Measurements from ENCODE around the gene C17orf67. TPM values are rescaled to one million over a fixed set of nuclear protein-coding genes. Genes with fewer than 3 reads are reported as not detected.

The C17orf67 gene, protein sequence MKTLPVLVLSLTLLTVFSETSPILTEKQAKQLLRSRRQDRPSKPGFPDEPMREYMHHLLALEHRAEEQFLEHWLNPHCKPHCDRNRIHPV
- total RNA-seq = 3.2 TPM in 2 replicates

DNA sequence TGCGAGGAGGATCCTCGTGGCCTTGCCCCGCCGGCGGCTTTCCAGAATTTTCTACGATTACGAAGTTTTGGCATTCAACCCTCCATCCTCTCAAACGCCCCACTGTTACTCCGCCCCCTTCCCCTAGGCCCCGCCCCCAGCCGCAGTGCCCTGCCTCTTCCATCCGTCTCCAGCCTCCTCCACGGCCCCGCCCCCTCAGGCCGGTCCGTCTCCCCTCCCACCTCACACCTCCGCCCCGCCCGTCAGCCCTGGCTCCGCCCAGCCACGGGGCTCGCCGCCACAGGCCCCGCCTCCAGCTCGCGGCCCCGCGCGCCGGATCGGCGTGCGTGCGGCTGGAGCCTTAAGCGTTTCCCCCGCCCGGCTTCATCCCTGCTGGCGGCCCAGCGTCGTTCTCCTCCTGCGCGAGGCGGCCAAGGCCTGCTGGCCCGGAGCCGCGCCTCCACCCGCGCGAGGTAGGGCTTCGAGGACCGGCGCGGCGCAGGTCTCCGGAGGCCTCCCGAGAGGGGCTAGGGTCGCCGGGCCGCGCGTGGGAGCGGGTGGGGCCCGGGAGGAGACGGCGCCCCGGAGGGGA lies at the start of gene C17orf67, which contains the start of gene DGKE:
C17orf67 (minus strand) TSS at position 112 of the 571 bp plus-strand sequence. CDS start 18,110 bp downstream, outside the sequence.
DGKE (plus strand) TSS at position 343 of the 571 bp plus-strand sequence. CDS start 645 bp downstream, outside the sequence.
- intact Hi-C loops (cut with micrococcal nuclease) = loop anchor here (1.0 to 5.0 kb wide), 6 partner anchors 15 to 1248 kb away; partner anchors contain the start of genes AKAP1, COIL, DYNLL2 and SCPEP1

DNA sequence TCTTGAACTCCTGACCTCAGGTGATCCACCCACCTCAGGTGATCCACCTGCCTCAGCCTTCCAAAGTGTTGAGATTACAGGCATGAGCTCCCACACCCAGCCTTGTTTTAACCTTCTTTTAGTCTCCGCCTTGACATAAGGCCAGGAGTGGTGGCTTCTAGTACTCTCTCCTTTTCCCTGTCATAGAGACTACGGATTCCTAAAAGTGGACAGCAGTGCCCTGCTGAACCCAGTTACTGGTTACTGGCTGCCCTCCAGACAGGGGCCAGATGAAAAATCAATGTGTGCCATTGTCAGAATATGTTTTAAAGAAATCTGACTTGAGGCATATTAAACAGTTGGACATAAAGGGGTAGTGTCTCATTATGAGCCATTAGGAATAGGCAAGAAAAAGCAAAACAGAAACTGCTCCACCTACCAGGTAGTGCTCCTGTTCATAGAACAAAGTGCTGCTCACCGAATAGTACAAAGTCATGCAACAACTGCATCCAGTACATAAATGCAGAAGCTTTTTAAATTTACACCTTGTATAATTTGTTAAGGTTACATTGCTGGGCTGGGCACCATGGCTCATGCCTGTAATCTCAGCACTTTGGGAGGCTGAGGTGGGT lies 48.1 kb upstream of the C17orf67 start:
- intact Hi-C loops (cut with micrococcal nuclease) = no loop called here

DNA sequence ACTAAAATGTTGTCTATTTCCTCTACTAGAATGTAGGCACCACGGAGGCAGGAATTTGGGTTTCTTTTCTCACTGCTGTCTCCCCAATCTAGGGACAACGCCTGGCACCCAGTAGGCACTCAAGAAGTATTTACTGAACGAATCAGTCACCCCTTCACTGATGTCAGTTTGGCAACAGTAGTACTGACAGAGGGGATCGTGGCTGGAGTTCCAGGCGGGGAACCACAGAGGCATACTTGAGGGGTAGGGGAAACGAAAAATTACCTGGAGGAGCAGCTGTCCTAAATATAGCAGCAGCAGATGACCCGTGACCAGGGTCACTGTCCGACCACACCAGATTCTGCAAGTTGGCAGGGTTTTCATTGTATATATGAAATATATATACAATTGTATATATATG lies 46.9 kb upstream of the C17orf67 start:
- intact Hi-C loops (cut with micrococcal nuclease) = no loop called here

DNA sequence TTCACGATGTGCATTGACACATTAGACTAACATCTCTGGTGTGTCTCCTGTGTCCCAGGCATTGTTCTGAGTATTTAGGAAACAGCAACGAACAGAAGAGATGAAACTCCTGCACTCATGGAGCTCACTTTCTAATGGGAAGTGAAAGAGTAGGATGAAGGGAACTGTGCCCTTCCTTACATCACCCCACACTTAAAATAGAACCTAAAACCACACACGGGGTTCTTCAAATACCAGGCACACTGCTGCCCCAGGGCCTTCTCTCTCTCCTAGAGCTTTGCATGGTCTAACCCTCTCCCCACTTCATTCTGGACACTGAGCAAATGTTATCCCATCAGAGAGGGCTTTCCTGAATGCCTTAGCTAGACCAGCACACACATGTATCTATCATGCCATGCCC lies 46.4 kb upstream of the C17orf67 start:
- intact Hi-C loops (cut with micrococcal nuclease) = no loop called here

DNA sequence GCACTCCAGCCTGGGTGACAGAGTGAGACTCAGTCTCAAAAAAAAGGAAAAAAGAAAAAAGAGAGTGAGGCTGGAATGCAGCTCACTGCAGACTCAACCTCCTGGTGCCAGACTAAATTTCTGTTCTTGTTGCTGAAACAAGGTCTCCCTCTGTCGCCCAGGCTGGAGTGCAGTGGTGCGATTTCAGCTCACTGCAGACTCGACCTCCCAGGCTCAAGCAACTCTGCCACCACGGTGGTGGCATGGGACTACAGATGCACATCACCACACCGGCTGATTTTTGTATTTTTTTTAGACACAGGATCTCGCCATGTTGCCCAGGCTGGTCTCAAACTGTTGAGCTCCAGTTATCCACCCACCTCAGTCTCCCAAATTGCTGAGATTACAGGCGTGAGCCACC lies 45.6 kb upstream of the C17orf67 start:
- intact Hi-C loops (cut with micrococcal nuclease) = no loop called here

DNA sequence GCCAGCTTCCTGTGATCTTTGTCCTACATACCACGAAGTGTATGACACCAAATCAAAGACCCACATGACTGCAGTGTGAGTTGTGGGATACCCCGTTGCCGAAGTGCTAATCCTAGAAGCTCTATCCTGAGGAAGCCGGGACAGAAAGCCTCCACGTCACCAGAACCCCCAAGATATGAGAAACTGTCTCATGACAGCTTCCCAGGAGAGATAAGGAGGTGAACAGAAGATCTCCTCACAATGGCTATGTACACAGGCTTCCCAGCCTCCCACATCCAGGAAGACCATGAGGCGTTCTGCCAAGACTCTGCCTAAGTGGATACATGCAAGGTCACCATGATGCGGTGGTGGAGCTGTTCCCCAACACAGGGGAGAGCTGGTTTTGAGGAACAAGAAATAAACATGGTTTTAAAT lies 43.1 kb upstream of the C17orf67 start:
- intact Hi-C loops (cut with micrococcal nuclease) = no loop called here

DNA sequence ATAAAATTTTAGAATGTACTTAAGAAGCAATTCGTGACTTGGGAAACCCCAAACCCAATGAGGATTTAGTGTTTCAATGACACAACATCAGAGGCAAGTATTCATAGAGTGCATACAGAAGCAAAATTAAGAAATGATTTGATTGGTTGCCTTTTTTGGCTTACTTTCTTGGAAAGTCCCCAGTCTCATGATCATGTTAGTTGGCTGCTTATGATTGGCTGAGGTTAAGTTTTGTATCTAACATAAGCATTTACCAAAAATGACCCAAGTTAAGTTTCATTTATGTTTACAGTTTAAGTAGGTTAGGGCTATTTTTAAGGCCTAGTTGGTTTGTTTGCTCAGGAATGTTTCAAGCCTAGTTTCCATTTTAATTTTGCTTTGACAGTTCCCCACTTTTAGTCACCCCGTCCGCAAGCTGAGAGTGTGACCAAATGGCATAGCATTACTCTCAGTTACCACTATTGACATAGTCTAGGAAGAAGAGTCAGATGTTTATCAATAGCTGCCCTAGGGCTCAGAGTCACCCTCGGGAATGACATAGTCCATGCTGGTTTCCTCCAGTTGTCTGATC lies 36.4 kb upstream of the C17orf67 start:
- intact Hi-C loops (cut with micrococcal nuclease) = no loop called here

DNA sequence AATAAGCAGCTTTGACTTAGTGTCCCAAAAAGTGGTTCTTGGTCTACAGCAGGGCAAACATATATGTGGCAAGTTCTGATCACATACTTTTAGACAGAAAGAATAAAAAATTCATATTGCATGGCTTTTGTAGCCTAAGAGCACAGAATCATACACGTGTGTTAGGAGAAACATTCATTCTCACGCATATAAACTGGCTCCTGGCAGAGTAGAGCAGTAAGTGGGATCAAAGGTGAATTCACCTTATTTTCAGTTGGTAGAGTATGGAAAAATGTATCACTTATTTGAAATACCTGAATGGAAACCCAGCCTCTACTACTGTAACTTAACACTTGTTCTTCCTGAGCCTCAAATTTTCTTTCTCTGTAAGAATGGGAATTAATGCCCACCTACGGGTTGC lies 35.0 kb upstream of the C17orf67 start:
- intact Hi-C loops (cut with micrococcal nuclease) = no loop called here

DNA sequence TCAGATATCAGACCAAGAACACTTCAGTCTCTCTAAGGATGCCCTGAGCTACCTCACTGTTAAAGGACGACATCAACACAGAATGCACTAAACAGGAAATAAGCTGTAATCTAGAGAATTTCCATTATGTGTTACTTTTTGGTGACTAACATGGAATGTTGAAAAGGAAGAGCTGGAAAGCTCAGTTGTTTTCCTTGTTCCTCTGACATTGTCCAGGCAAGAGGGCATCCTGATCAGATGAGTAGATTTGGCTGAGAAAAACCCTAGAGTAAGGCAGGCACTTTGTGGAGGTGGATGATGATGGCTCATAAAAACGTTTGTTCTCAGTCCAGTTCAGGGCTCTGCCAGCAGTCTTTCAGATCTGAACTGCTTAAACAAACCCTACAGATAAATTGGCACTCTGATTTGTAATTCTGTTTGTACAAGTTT lies 34.2 kb upstream of the C17orf67 start:
- intact Hi-C loops (cut with micrococcal nuclease) = no loop called here

DNA sequence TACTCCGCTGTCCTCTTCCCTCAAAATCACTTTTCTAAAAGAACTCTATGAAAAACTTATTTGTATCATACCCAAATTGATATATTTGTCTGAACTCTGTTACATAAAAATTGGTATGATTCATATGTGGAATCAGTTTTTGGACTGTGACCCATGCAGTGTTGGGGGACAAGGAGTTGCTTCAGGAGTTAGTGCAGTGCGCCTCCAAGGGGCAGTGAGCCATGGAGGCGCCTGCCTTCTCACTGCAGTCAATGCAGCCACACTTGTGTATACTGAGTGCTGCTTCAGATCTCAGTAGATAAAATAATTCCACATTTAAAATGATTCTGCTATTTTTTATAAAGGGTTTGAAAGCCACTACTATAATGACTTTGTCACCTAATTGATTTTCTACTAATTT lies 32.8 kb upstream of the C17orf67 start:
- intact Hi-C loops (cut with micrococcal nuclease) = no loop called here

DNA sequence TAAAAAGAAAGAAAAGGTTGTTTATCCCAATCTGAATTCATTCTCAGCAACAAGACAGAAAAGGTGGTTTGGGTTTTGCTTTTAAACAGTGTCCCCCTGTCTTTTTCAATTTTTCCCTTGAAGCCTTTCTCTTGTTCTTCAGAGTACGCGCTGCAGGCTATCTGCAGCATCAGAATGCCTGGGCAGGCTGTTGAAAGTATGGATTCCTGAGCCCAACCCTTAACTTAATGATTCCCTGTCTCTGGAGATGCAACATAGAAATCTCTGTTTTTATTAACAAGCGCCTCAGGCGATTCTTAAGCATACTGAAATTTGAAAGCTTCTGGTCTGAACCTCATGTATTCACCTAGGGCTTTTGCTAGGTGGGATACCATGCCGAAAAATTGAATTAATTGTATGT lies 32.4 kb upstream of the C17orf67 start:
- intact Hi-C loops (cut with micrococcal nuclease) = no loop called here

DNA sequence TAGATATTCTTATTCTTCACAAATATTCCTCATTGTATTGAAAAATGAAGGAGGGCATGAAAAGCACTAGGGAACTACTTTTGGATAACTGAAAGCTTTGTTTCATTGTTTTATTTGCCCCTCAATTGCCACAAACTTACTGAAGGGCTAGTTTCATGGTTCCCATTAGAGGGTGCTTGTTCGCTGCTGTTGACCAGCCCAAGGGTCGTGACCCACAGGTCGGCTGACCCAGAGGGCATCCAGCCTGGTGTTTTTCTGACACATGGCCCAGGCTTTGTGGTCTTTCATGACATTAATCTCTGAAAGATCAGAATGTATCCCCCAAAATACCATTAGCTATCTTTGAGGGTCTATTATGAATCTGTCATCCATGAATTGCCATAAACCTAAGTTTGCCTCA lies 30.3 kb upstream of the C17orf67 start:
- intact Hi-C loops (cut with micrococcal nuclease) = no loop called here

DNA sequence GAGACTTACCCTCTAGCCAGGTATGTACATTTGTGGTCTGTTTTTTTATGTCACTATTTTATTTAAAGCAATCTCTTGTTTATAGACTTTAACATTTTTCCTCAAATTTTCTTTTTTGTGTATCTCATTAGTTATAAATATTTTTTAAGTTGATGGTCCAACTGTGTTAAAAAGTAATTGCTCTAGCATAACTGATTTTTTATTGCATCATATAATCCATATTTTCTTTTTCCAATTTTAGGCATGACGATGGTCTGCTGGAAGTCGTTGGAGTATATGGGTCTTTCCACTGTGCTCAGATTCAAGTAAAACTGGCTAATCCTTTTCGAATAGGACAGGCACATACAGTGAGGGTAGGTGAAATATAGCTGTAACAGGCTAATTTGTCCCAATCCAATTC lies 28.2 kb upstream of the C17orf67 start:
- intact Hi-C loops (cut with micrococcal nuclease) = no loop called here

DNA sequence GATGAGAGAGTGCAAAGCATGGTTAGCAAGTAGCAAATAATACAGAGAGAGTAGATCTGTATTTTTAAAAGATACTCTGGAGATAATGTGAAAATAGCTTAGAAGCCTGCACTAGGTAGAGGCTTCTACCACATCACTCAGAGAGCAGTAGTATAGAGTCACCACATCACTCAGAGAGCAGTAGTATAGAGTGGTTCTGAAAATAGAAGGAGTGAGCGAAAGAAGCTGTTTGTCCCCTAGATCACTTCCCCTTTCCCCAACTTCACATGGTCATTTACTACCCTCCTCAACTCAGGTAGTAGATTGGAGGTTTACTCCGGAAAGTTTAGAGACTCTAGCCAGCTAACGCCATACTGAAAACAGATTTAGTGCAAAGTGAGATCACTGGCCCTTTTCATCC lies 17.3 kb upstream of the C17orf67 start:
- intact Hi-C loops (cut with micrococcal nuclease) = no loop called here

DNA sequence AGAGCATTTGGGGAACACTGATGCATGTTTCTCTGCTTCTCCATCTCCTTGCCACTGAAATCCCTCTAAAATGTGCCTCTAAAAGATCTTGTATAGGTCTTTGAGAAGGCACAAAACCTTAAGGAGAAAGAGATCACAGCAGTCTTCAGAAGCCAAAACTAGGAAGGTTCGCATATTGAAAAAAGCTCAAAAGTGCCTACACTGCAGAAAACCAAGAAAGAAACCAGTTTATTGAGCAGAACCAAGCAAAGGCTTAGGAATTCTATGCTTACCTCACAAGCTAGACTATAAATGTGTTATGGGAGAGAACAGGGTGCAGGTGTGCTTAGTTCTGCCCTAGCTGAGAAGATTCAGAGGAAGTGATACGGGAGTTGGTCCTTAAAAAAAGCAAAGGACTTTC lies 16.9 kb upstream of the C17orf67 start:
- intact Hi-C loops (cut with micrococcal nuclease) = no loop called here

DNA sequence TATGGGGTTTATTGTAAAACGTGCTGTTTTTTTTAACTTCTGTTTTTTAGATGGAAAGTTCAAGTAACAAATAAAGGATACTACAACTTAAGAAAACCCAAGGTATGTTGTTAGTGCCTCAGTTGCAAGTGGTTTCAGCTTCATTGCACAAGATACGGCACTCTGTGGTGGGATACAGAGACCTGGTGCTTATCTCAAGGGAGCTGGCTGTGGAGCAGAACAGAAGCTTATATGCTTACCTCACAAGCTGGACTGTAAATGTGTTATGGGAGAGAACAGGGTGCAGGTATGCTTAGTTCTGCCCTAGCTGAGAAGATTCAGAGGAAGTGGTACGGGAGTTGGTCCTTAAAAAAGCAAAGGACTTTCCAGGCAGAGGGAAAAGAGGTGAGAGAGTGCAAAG lies 15.4 kb upstream of the C17orf67 start:
- intact Hi-C loops (cut with micrococcal nuclease) = no loop called here

DNA sequence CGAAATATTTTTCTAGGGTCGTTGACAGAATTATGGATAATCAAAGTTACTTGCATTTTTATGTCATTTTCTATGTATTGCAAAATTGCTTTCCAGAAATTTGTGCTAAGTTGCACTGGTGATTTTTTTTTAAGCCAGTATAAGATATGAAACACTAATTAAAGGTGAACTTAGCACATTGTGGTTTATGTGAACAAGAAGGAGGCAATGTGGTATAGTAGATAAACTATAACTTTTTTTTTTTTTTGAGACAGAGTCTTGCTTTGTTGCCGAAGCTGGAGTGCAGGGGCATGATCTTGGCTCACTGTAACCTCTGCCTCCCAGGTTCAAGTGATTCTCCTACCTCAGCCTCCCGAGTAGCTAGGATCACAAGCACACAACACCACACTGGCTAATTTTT lies 13.4 kb upstream of the C17orf67 start:
- intact Hi-C loops (cut with micrococcal nuclease) = no loop called here

DNA sequence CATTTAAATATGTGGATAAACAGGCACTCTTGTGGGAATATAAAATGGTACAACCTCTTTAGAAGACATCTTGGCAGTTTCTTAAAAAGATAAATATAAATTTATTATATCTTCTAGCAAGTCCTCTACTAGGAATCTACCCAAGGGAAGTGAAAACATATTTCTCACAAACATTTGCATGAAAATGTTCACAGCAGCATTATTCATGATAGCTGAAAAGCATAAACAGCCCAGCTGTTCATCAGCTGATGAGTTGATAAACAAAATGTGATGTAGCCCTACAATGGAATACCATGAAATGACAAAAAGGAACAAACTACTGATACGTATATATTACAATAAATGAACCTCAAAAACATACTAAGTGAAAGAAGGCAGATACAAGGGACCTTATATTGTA lies 12.2 kb upstream of the C17orf67 start:
- intact Hi-C loops (cut with micrococcal nuclease) = no loop called here

DNA sequence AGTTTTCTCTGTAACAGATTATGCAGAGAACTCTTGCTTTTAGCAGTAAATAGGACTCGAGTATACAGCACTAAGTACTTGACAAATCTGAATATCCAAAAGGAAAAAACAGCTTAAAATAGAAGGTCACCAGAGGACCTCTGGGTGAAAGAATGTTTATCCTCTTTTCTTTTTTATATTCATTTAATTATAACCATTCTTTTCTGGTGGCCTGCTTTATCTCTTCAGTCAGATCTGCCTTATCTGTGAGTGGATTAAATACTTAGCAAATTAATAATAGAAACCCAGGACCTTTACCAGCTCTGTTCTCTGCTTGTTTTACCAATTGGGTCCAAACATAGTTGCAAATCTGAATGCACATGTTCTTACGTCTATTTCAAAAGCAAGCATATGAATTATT lies 8.9 kb upstream of the C17orf67 start:
- intact Hi-C loops (cut with micrococcal nuclease) = no loop called here

DNA sequence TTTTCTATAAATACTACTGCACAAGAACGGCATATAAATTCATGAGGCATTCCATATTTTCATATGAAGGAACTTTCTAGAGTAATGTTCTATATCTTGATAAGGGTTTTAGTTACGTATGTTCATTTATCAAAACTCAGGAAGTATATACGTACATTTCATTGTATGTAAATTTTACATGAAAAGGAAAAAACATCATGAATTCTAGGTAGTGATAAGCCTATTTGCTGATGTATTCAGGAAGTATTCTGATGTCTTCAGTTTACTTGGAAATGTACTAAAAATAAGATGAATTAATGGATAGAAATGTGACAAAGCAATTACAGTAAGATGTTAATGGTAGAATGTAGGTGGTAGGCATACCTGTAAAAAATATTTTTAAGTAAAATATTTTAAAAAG lies 5.0 kb upstream of the C17orf67 start:
- intact Hi-C loops (cut with micrococcal nuclease) = no loop called here

DNA sequence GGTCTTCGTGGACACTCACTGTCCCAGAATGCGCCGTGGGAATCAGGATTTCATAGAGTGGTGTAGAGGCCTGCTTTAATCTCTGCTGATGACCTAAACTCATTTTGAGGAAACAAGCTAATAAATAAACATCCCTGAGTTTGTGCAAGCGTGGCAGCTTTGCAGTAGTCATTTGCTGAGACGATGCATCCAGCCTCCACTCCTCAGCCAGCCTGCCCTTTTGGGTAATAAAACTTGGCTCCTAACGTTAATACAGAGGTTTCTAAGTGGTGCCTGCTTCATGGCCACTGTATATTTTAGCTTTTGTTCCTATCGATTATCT lies 1.5 kb upstream of the C17orf67 start:
- intact Hi-C loops (cut with micrococcal nuclease) = no loop called here

DNA sequence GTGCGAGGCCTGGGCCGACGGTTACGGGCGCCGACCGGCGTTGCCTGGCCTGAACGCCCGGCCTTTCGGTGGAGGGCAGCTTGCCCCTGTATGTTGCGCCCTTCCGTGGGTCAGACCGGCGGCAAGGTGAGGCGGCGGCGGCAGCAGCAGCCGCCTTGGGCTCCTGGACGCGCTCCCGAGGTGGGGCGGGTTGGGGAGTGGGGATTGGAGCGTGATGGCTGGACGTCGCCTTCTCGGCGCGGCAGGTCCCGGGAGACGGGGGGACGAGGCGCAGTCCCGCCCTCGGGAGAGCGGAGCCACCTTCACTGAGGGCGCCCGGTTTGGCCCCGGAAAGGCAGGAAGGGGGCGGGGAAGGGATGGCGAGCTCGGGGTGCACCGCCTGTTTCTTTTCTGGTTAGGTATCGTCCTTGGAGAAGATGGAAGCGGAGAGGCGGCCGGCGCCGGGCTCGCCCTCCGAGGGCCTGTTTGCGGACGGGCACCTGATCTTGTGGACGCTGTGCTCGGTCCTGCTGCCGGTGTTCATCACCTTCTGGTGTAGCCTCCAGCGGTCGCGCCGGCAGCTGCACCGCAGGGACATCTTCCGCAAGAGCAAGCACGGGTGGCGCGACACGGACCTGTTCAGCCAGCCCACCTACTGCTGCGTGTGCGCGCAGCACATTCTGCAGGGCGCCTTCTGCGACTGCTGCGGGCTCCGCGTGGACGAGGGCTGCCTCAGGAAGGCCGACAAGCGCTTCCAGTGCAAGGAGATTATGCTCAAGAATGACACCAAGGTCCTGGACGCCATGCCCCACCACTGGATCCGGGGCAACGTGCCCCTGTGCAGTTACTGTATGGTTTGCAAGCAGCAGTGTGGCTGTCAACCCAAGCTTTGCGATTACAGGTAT lies 902 bp upstream of the C17orf67 start:
- intact Hi-C loops (cut with micrococcal nuclease) = loop anchor here (1.0 to 5.0 kb wide), 2 partner anchors 251 to 1248 kb away; partner anchors contain the start of genes AKAP1 and DYNLL2

Data from T-helper 2 cell treated with Interferon-gamma antibody and Interleukin-4, amounts not matched to agents 100 ng/mL and 5 ng/mL, for 36 hours (primary cell).